Measurements from ENCODE around the gene PTCRA.

PTCRA gene, protein sequence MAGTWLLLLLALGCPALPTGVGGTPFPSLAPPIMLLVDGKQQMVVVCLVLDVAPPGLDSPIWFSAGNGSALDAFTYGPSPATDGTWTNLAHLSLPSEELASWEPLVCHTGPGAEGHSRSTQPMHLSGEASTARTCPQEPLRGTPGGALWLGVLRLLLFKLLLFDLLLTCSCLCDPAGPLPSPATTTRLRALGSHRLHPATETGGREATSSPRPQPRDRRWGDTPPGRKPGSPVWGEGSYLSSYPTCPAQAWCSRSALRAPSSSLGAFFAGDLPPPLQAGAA

DNA sequence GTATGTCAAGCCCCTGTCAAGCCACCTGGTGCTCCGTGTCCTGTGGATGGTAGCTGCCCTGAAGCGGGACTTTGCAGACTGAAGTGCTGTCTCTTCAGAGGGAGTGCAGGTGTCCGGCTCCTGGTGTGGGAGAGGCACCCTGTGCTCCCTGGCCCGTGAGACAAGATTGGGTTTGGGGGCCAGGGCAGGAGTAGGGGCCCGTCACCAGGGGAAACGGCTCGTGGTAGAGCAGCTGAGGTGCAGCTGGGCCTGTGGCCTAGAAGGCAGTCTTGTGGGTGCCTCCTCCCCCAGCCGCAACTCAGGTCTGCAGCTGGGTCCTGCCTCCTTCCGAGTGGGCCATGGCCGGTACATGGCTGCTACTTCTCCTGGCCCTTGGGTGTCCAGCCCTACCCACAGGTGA, at the start of gene PTCRA:
PTCRA (plus strand) TSS at position 322 of the 400 bp plus-strand sequence; CDS start at position 339, 17 bp downstream.
- H3K27ac ChIP-seq, result no peak within 1 kb of the TSS
- DNase-seq, result no peak
- peaks cover 0 to 7% (median 6%) of the 10 kb centered on the region in 4 donors for H3K4me1 ChIP-seq
- peaks cover 0 to 38% of the 10 kb centered on the region in 2 donors for H3K27me3 ChIP-seq
- no peaks in the 10 kb centered on the region for H3K36me3 ChIP-seq
- TF ChIP-seq, protein P1, sequence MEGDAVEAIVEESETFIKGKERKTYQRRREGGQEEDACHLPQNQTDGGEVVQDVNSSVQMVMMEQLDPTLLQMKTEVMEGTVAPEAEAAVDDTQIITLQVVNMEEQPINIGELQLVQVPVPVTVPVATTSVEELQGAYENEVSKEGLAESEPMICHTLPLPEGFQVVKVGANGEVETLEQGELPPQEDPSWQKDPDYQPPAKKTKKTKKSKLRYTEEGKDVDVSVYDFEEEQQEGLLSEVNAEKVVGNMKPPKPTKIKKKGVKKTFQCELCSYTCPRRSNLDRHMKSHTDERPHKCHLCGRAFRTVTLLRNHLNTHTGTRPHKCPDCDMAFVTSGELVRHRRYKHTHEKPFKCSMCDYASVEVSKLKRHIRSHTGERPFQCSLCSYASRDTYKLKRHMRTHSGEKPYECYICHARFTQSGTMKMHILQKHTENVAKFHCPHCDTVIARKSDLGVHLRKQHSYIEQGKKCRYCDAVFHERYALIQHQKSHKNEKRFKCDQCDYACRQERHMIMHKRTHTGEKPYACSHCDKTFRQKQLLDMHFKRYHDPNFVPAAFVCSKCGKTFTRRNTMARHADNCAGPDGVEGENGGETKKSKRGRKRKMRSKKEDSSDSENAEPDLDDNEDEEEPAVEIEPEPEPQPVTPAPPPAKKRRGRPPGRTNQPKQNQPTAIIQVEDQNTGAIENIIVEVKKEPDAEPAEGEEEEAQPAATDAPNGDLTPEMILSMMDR (IDR thresholded peaks at IDR 0.05), result no peak
- intact Hi-C loops (cut with DNase I; ENCODE audit: low total_unique reads), result no loop called here
- H3K9me3 ChIP-seq, result no peaks in the 10 kb centered on the region
- no peak within 1 kb of the TSS for H3K4me3 ChIP-seq

GRCh38 chr6:42870145-42870936, 45.5 kb upstream of the PTCRA start:
- peaks cover 26 to 48% (median 30%) of the 10 kb centered on the region in 3 donors for H3K36me3 ChIP-seq
- intact Hi-C loops (cut with DNase I; ENCODE audit: low total_unique reads), result no loop called here
- H3K27ac ChIP-seq, result no peak overlapping the region
- DNase-seq, result no peak
- H3K9me3 ChIP-seq, result no peaks in the 10 kb centered on the region
- H3K4me1 ChIP-seq, result no peaks in the 10 kb centered on the region
- H3K4me3 ChIP-seq, result no peak overlapping the region
- TF ChIP-seq, protein P1 (IDR thresholded peaks at IDR 0.05), result no peak
- no peaks in the 10 kb centered on the region for H3K27me3 ChIP-seq

DNA sequence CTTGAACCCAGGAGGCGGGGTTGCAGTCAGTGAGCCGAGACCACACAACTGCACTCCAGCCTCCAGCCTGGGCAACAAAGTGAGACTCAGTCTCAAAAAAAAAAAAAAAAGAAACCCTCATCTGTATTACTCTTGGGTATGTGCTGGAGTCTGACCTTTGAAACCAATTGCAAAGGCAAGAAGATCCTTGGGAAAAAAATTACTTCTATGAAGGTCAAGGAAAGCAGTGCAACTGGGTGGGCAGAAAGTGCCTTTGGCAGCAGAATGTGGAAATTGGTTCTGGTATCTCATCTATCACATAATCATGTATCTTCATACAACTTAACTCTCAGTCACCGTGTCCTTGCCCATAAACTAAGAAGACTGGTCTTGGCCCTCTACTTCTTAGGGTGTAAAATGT, 44.1 kb upstream of the PTCRA start:
- Histone ChIP-seq H3K27ac (no peak overlapping the region), H3K4me1 (no peaks in the 10 kb centered on the region), H3K27me3 (no peaks in the 10 kb centered on the region), H3K36me3 (peaks cover 14 to 34% (median 18%) of the 10 kb centered on the region in 3 donors), H3K9me3 (no peaks in the 10 kb centered on the region), H3K4me3 (no peak overlapping the region)
- intact Hi-C loops (cut with DNase I; ENCODE audit: low total_unique reads), result no loop called here
- TF ChIP-seq, protein P1 (IDR thresholded peaks at IDR 0.05), result no peak
- no peak for DNase-seq

- intact Hi-C loops (cut with DNase I; ENCODE audit: low total_unique reads), result no loop called here
- no peak for DNase-seq
- H3K36me3 ChIP-seq, result peaks cover 4 to 22% (median 5%) of the 10 kb centered on the region in 3 donors
- H3K4me3 ChIP-seq, result no peak overlapping the region
- TF ChIP-seq, protein P1 (IDR thresholded peaks at IDR 0.05), result no peak
- no peaks in the 10 kb centered on the region for H3K27me3 ChIP-seq
- H3K4me1 ChIP-seq, result peaks cover 0 to 7% (median 2%) of the 10 kb centered on the region in 4 donors
- H3K9me3 ChIP-seq, result no peaks in the 10 kb centered on the region
- H3K27ac ChIP-seq, result no peak overlapping the region
Measured at GRCh38 chr6:42873313-42873712, 42.5 kb upstream of the PTCRA start.

- H3K9me3 ChIP-seq, result no peaks in the 10 kb centered on the region
- intact Hi-C loops (cut with DNase I; ENCODE audit: low total_unique reads), result loop anchor here (2.0 to 5.0 kb wide), 3 partner anchors 129 to 215 kb away; no protein-coding TSS in a partner anchor
- peak overlapping the region; percentile 33 to 46 for H3K27ac ChIP-seq
- no peaks in the 10 kb centered on the region for H3K27me3 ChIP-seq
- TF ChIP-seq, protein P1 (IDR thresholded peaks at IDR 0.05), result no peak
- H3K4me1 ChIP-seq, result peaks cover 0 to 28% (median 13%) of the 10 kb centered on the region in 4 donors
- DNase-seq, result no peak
- H3K36me3 ChIP-seq, result peaks cover 0 to 13% (median 10%) of the 10 kb centered on the region in 3 donors
- no peak overlapping the region for H3K4me3 ChIP-seq
Measured at GRCh38 chr6:42877695-42878094, 38.2 kb upstream of the PTCRA start.
